Measurements from ENCODE around the gene ATP6V1C2.

ATP6V1C2 gene

GRCh38 chr2:10775021-10775780 lies 53.8 kb downstream of the ATP6V1C2 start:
- H3K9me2 ChIP-seq (ENCODE audit: low read depth, low read length), result no peaks in the 10 kb centered on the region
- no peak overlapping the region for H3K4me2 ChIP-seq (ENCODE audit: low read length)
- H2AFZ ChIP-seq (ENCODE audit: low read length), result no peak overlapping the region
- H3K9ac ChIP-seq (ENCODE audit: low read length), result no peak overlapping the region
- no peak overlapping the region for H3K27ac ChIP-seq (ENCODE audit: low read depth, low read length, poor library complexity, severe bottlenecking)
- TF ChIP-seq EZH2 (IDR thresholded peaks at IDR 0.05; ENCODE audit: borderline replicate concordance, low read length), result no peak
- no peak for TF ChIP-seq CTCF (IDR thresholded peaks at IDR 0.05; ENCODE audit: low read length)
- H3K9me3 ChIP-seq (ENCODE audit: low read length), result no peaks in the 10 kb centered on the region
- no peaks in the 10 kb centered on the region for H3K79me2 ChIP-seq (ENCODE audit: insufficient read depth, low read length)
- peaks cover 16% of the 10 kb centered on the region for H3K36me3 ChIP-seq (ENCODE audit: insufficient read depth, low read length)
- no peaks in the 10 kb centered on the region for H3K4me1 ChIP-seq (ENCODE audit: insufficient read depth, low read length, severe bottlenecking)
- no peaks in the 10 kb centered on the region for H4K20me1 ChIP-seq (ENCODE audit: insufficient read depth, low read length)
- peaks cover 5% of the 10 kb centered on the region; the same call in 1 of the 2 replicates for H3K27me3 ChIP-seq (ENCODE audit: insufficient read depth, low read length)
- no peak overlapping the region for H3K4me3 ChIP-seq (ENCODE audit: low read depth, low read length, poor library complexity, severe bottlenecking)
- no peaks in the 10 kb centered on the region for H3F3A ChIP-seq (ENCODE audit: insufficient read depth, low read length)

GRCh38 chr2:10775831-10776230 lies 54.4 kb downstream of the ATP6V1C2 start:
- Histone ChIP-seq H2AFZ (ENCODE audit: low read length) (no peak overlapping the region), H3K9ac (ENCODE audit: low read length) (no peak overlapping the region), H3K79me2 (ENCODE audit: insufficient read depth, low read length) (no peaks in the 10 kb centered on the region), H3K27me3 (ENCODE audit: insufficient read depth, low read length) (peaks cover 2% of the 10 kb centered on the region; the same call in 1 of the 2 replicates), H3K4me3 (ENCODE audit: low read depth, low read length, poor library complexity, severe bottlenecking) (no peak overlapping the region), H3K4me1 (ENCODE audit: insufficient read depth, low read length, severe bottlenecking) (no peaks in the 10 kb centered on the region), H3K9me2 (ENCODE audit: low read depth, low read length) (no peaks in the 10 kb centered on the region), H3K36me3 (ENCODE audit: insufficient read depth, low read length) (peaks cover 22% of the 10 kb centered on the region), H4K20me1 (ENCODE audit: insufficient read depth, low read length) (no peaks in the 10 kb centered on the region), H3K9me3 (ENCODE audit: low read length) (no peaks in the 10 kb centered on the region), H3K4me2 (ENCODE audit: low read length) (no peak overlapping the region), H3F3A (ENCODE audit: insufficient read depth, low read length) (no peaks in the 10 kb centered on the region), H3K27ac (ENCODE audit: low read depth, low read length, poor library complexity, severe bottlenecking) (no peak overlapping the region)
- TF ChIP-seq CTCF (IDR thresholded peaks at IDR 0.05; ENCODE audit: low read length) (no peak), EZH2 (IDR thresholded peaks at IDR 0.05; ENCODE audit: borderline replicate concordance, low read length) (no peak)

GRCh38 chr2:10776231-10776977 lies 55.0 kb downstream of the ATP6V1C2 start:
- no peaks in the 10 kb centered on the region for H3K9me2 ChIP-seq (ENCODE audit: low read depth, low read length)
- H3K27me3 ChIP-seq (ENCODE audit: insufficient read depth, low read length), result no peaks in the 10 kb centered on the region
- no peak overlapping the region for H3K27ac ChIP-seq (ENCODE audit: low read depth, low read length, poor library complexity, severe bottlenecking)
- H4K20me1 ChIP-seq (ENCODE audit: insufficient read depth, low read length), result no peaks in the 10 kb centered on the region
- H3K36me3 ChIP-seq (ENCODE audit: insufficient read depth, low read length), result peaks cover 28% of the 10 kb centered on the region
- TF ChIP-seq CTCF (IDR thresholded peaks at IDR 0.05; ENCODE audit: low read length), result no peak
- TF ChIP-seq EZH2 (IDR thresholded peaks at IDR 0.05; ENCODE audit: borderline replicate concordance, low read length), result no peak
- H3K4me3 ChIP-seq (ENCODE audit: low read depth, low read length, poor library complexity, severe bottlenecking), result no peak overlapping the region
- no peaks in the 10 kb centered on the region for H3F3A ChIP-seq (ENCODE audit: insufficient read depth, low read length)
- H3K9ac ChIP-seq (ENCODE audit: low read length), result no peak overlapping the region
- no peak overlapping the region for H3K4me2 ChIP-seq (ENCODE audit: low read length)
- no peaks in the 10 kb centered on the region for H3K79me2 ChIP-seq (ENCODE audit: insufficient read depth, low read length)
- no peak overlapping the region for H2AFZ ChIP-seq (ENCODE audit: low read length)
- H3K4me1 ChIP-seq (ENCODE audit: insufficient read depth, low read length, severe bottlenecking), result no peaks in the 10 kb centered on the region
- no peaks in the 10 kb centered on the region for H3K9me3 ChIP-seq (ENCODE audit: low read length)
